NCI-H2107 (cell line): Measurements from ENCODE around the gene SLC2A11.
"Not testable (repeated sequence)": the region's sequence is repeated elsewhere in the genome, so short reads cannot be mapped to it uniquely, and the experiment has no call there.

Experiments
- DNase-seq: peaks from one replicate; lab custom pipeline; 2025; lab: John Stamatoyannopoulos, UW

Gene SLC2A11

GRCh38 chr22:23891726-23892125 is 34.1 kb downstream of the SLC2A11 start:
- no peak for DNase-seq

- no peak for DNase-seq
Measured at GRCh38 chr22:23892130-23892529, 34.5 kb downstream of the SLC2A11 start.

GRCh38 chr22:23892706-23893105 is 35.0 kb downstream of the SLC2A11 start:
- DNase-seq, result no peak

GRCh38 chr22:23893121-23893944 is 35.7 kb downstream of the SLC2A11 start:
- no peak for DNase-seq

GRCh38 chr22:23893945-23894709 is 36.5 kb downstream of the SLC2A11 start, which contains the start of gene MIF:
MIF (plus strand) TSS chr22:23894383; CDS start chr22:23894475, 92 bp downstream.
- peak; percentile 78 for DNase-seq

- DNase-seq, result peak; percentile 18
Measured at GRCh38 chr22:23894710-23895598, 37.3 kb downstream of the SLC2A11 start.

GRCh38 chr22:23895599-23896144 is 38.0 kb downstream of the SLC2A11 start:
- no peak for DNase-seq

- DNase-seq, result no peak
Measured at GRCh38 chr22:23896166-23896522, 38.5 kb downstream of the SLC2A11 start.

GRCh38 chr22:23896523-23897186 is 39.0 kb downstream of the SLC2A11 start:
- no peak for DNase-seq

- no peak for DNase-seq
Measured at GRCh38 chr22:23897320-23897719, 39.6 kb downstream of the SLC2A11 start.

GRCh38 chr22:23898006-23898974 is 40.6 kb downstream of the SLC2A11 start:
- DNase-seq, result no peak

GRCh38 chr22:23899042-23899745 is 41.5 kb downstream of the SLC2A11 start:
- no peak for DNase-seq

GRCh38 chr22:23900227-23900626 is 42.6 kb downstream of the SLC2A11 start:
- DNase-seq, result not testable (repeated sequence)

GRCh38 chr22:23901600-23901999 is 43.9 kb downstream of the SLC2A11 start:
- no peak for DNase-seq

- no peak for DNase-seq
Measured at GRCh38 chr22:23903328-23903971, 45.8 kb downstream of the SLC2A11 start.

- no peak for DNase-seq
Measured at GRCh38 chr22:23904573-23905254, 47.0 kb downstream of the SLC2A11 start.

- DNase-seq, result no peak
Measured at GRCh38 chr22:23906641-23907040, 49.0 kb downstream of the SLC2A11 start.

GRCh38 chr22:23907423-23907822 is 49.7 kb downstream of the SLC2A11 start:
- not testable (repeated sequence) for DNase-seq
